GM18505 (cell line): Measurements from ENCODE around the gene MRNIP.

ENCODE experiments used
- ATAC-seq: cut with Tn5 transposase; IDR thresholded peaks from one replicate; pipeline ENCODE4 v1.9.1; 2021; ENCODE audit not compliant: unreplicated experiment
- POLR2A ChIP-seq: IDR thresholded peaks from 4 replicates; pipeline ENCODE4 v1.6.1; 2011; ENCODE audit warnings: borderline replicate concordance; ENCODE audit not compliant: insufficient read depth, insufficient read length; ENCODE audit errors: extremely low read depth

Gene MRNIP

GRCh38 chr5:179858586-179859427 is at the start of gene MRNIP:
TSS of gene MRNIP (minus strand) at chr5:179858817. CDS start at chr5:179858796, 21 bp downstream.
- ATAC-seq, result peak; percentile 95
- TF ChIP-seq POLR2A, result peak; percentile 65

GRCh38 chr5:179907556-179908324 is 49.1 kb upstream of the MRNIP start, which contains the start of gene TBC1D9B:
TSS of gene TBC1D9B (minus strand) at chr5:179907897. CDS start at chr5:179907821, 76 bp downstream.
- peak; percentile 90 for ATAC-seq
- peak; percentile 78 for TF ChIP-seq POLR2A

DNA sequence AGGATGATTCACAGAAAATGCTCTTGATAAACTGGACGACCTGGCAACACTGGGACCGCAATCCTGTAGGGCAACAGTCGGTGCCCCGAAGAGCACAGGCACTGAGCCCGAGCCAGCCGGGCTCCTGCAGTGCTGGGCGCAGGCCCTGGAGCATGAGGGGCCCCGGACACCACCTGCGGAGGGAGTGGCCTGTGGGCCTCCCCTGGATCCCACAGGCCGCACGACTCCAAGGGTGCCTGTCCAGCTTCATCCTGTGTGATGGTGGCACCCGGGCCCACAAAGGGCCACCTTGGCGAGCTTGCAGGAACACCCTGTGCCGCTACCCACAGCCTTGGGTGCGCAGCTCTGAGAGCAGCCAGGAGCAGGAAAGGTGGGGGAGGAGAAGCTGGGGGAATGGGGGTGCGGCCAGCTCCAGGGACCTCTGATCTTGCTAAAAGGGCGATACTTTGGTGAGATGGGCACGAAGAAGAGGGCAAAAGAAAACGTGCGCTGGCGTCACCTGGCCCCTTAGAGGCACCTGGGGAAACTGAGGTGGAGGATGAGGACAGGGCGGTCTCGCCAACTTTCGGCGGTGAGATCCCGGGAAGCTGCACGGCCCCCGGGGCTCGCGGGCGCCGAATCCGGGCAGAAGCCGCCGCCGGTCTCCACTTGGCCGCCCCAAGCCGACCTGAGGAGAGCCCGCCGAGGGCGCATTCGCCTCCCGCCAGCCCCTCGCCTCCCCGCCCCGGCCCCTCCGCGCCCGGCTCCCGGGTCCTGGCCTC is 48.4 kb upstream of the MRNIP start:
- peak; percentile 37 for ATAC-seq
- TF ChIP-seq POLR2A, result no peak

DNA sequence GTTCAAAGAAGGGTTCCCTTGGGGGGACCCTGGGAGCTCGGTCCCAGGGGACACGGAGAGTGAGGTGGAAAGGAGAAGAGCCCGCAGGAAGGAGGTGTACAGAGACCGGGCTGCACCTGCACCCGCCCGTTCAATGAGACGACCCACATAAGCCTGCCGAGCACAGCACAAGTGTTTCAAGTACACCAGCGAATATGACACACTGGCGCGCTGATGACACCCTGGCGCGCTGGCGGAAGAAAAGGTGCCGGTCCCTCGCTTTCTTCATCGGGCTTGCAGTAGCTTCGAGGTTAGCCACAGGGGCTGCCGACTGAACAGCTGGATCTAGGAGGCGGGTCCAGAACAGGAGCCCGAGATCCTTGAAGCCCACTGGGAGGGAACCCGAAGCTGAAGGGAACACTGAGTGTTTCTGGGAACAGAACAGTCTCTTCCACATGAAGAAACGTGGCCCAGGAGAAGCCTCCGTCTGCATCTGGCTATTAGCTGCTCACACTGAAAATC is 47.7 kb upstream of the MRNIP start:
- no peak for TF ChIP-seq POLR2A
- ATAC-seq, result no peak

- no peak for ATAC-seq
- no peak for TF ChIP-seq POLR2A
These were observed 46.5 kb upstream of the MRNIP start for GRCh38 chr5:179905161-179905560.

DNA sequence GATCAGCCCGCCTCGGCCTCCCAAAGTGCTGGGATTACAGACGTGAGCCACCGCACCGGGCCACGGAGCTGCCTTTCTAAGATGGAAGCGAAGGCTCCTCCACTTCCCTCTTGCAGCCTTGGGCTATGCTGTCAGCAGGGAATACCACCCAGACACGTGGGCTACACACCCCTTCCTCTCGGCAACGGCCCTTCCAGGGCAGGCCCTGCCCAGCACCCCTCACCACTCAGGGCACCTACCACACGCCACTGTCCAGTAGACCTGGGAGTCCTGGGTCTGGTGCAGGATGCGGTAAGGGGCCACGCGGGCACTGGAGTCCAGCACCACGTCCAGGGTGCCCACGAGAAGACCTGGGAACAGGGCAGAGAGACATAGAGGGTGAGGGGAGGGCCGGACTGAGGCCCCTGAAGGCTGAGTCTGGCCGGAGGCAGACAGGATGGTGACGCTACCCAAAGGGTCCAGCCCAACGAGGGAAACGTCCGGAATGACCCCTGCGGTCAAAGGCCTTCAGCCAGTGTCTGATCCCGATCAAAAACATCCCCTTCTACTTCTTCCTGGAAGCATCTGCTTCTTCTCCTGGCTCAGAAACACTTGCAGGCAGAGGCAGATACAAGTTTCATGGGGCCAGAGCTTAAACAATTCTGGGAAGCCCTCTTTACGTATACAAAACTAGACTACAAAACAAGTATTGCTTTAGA is 46.0 kb upstream of the MRNIP start:
- TF ChIP-seq POLR2A, result no peak
- ATAC-seq, result no peak

GRCh38 chr5:179902763-179903158 is 44.1 kb upstream of the MRNIP start:
- no peak for TF ChIP-seq POLR2A

GRCh38 chr5:179901915-179902762 is 43.5 kb upstream of the MRNIP start:
- no peak for TF ChIP-seq POLR2A
- ATAC-seq, result no peak

More at GRCh38 chr5:179902763-179903158, 44.1 kb upstream of the MRNIP start:
- no peak for ATAC-seq

GRCh38 chr5:179901462-179901861 is 42.8 kb upstream of the MRNIP start:
- no peak for ATAC-seq
- no peak for TF ChIP-seq POLR2A

DNA sequence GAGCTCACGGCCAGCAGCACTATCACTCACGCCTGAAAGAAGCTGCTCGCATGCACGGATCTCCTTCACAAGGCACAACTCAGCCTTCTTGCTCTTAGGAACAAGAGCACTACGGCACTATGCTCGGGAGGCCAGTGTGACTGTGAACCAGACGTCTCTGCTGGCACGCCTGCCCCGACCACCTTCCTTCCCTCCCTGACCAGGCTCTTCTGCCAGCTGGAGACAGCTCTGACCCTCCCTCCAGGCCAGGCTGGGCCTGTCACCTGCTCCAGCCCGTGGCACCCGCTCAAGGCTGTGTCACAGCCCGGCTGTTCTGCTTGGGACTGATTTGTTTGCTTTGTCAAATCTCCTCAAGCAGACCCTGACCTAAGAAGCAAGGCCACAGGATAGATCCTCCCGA is 42.1 kb upstream of the MRNIP start:
- ATAC-seq, result no peak
- TF ChIP-seq POLR2A, result no peak

DNA sequence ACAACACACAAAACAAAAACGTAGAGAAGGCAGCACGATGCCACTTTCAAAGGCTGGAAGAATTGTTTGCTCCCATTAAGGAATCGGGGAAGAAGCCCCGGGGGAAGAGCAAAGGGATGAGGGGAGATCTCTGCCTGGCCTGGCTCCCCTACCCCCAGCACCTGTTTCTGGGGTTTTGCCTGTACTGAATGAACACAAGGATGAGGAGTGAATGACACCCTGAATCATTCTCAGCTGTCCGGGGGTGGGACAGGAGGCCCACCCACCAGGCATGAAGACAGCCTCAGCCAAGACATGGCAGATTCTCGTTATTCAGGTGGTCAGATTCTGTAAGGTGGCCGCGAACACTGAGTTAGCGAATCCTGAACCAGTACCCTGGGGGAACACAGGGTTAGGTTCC is 41.6 kb upstream of the MRNIP start:
- no peak for ATAC-seq
- TF ChIP-seq POLR2A, result no peak
